HEK293 (cell line): Measurements from ENCODE around the gene TRPM7.
"Not testable (repeated sequence)": the region's sequence is repeated elsewhere in the genome, so short reads cannot be mapped to it uniquely, and the experiment has no call there.

Experiments
- CTCF ChIA-PET: fragments of 350-600 bp; formaldehyde crosslinking; extraction: SDS; loops from one replicate; lab custom pipeline; 2021; ENCODE audit warnings: antibody characterized with exemption; lab: Yijun Ruan, JAX
- POLR2A ChIA-PET: fragments of 300-600 bp; formaldehyde crosslinking; extraction: SDS; loops from one replicate; lab custom pipeline; 2020; ENCODE audit warnings: antibody characterized with exemption, inconsistent platforms; lab: Yijun Ruan, JAX
- H3K27ac ChIP-seq: fragments of 200-500 bp; sonication (Bioruptor generic); 2 replicates; pipeline ENCODE4 v1.5.1; 2014; ENCODE audit warnings: low read depth, low read length, control low read depth, inconsistent platforms; ENCODE audit errors: extremely low read depth
- H3K36me3 ChIP-seq, 2 experiments: fragments of 200-500 bp in 1 of 2; sonication (Bioruptor generic) in 1 of 2; 1 replicate in 1 of 2; 2 replicates in 1 of 2; pipeline ENCODE4 v1.5.1; 2014 to 2017; ENCODE audit warnings: inconsistent platforms in 2 of 2, low read length in 2 of 2; ENCODE audit not compliant: control insufficient read depth in 2 of 2, insufficient read depth in 1 of 2
- H3K4me1 ChIP-seq: fragments of 200-500 bp; sonication (Bioruptor generic); 2 replicates; pipeline ENCODE4 v1.5.1; 2014; ENCODE audit warnings: mild to moderate bottlenecking, low read length, inconsistent platforms; ENCODE audit not compliant: control insufficient read depth, insufficient read depth
- H3K4me3 ChIP-seq: 2 replicates; pipeline ENCODE4 v1.5.1; 2011; ENCODE audit warnings: low read depth, mild to moderate bottlenecking, control low read depth, low read length, moderate library complexity
- H3K9me3 ChIP-seq: fragments of 200-500 bp; sonication (Bioruptor generic); 2 replicates; pipeline ENCODE4 v1.5.1; 2014; ENCODE audit warnings: low read depth, low read length, inconsistent platforms; ENCODE audit not compliant: control insufficient read depth, insufficient read depth
- HOXA7 ChIP-seq: sonication (generic); formaldehyde crosslinking; IDR thresholded peaks from 2 replicates; pipeline ENCODE4 v1.8.1; 2022; ENCODE audit warnings: missing genetic modification reagents, borderline replicate concordance
- RBAK ChIP-seq: fragments of 450-650 bp; formaldehyde crosslinking; IDR thresholded peaks from 2 replicates; pipeline ENCODE4 v1.5.1; 2016; ENCODE audit warnings: missing biosample characterization, missing genetic modification characterization
- SCRT2 ChIP-seq: fragments of 450-650 bp; formaldehyde crosslinking; IDR thresholded peaks from 2 replicates; pipeline ENCODE4 v1.5.1; 2016; ENCODE audit warnings: missing biosample characterization, missing genetic modification characterization
- SETDB1 ChIP-seq: IDR thresholded peaks from one replicate; pipeline ENCODE4 v1.6.1; 2017; ENCODE audit warnings: mild to moderate bottlenecking, low read length, moderate library complexity, mixed read lengths; ENCODE audit not compliant: insufficient read length
- ZIC2 ChIP-seq: fragments of 450-650 bp; formaldehyde crosslinking; IDR thresholded peaks from 2 replicates; pipeline ENCODE4 v1.5.1; 2016; ENCODE audit warnings: missing biosample characterization, missing genetic modification characterization
- ZNF175 ChIP-seq: fragments of 450-650 bp; formaldehyde crosslinking; IDR thresholded peaks from 2 replicates; pipeline ENCODE4 v1.5.1; 2016; ENCODE audit warnings: missing biosample characterization, missing genetic modification characterization
- ZNF223 ChIP-seq: fragments of 450-650 bp; formaldehyde crosslinking; IDR thresholded peaks from 2 replicates; pipeline ENCODE4 v1.5.1; 2016; ENCODE audit warnings: missing biosample characterization, missing genetic modification characterization
- ZNF266 ChIP-seq: fragments of 450-650 bp; formaldehyde crosslinking; IDR thresholded peaks from 2 replicates; pipeline ENCODE4 v1.5.1; 2016; ENCODE audit warnings: missing biosample characterization, missing genetic modification characterization, low read depth
- ZNF501 ChIP-seq: fragments of 450-650 bp; formaldehyde crosslinking; IDR thresholded peaks from 2 replicates; pipeline ENCODE4 v1.5.1; 2016; ENCODE audit warnings: missing biosample characterization, missing genetic modification characterization
- ZNF843 ChIP-seq: fragments of 450-650 bp; formaldehyde crosslinking; IDR thresholded peaks from 2 replicates; pipeline ENCODE4 v1.5.1; 2016; ENCODE audit warnings: missing biosample characterization, missing genetic modification characterization
- TF ChIP-seq, protein P1 (sequence below): fragments of 450-650 bp; formaldehyde crosslinking; IDR thresholded peaks from 2 replicates; pipeline ENCODE4 v1.5.1; 2016; ENCODE audit warnings: missing biosample characterization, missing genetic modification characterization
- TF ChIP-seq, protein P2 (sequence below): fragments of 450-650 bp; formaldehyde crosslinking; IDR thresholded peaks from 2 replicates; pipeline ENCODE4 v1.5.1; 2016; ENCODE audit warnings: missing biosample characterization, missing genetic modification characterization
- TF ChIP-seq, protein P3 (sequence below): fragments of 450-650 bp; formaldehyde crosslinking; IDR thresholded peaks from 2 replicates; pipeline ENCODE4 v1.5.1; 2016; ENCODE audit warnings: missing biosample characterization, missing genetic modification characterization
- TF ChIP-seq, protein P4 (sequence below): fragments of 450-650 bp; formaldehyde crosslinking; IDR thresholded peaks from 2 replicates; pipeline ENCODE4 v1.5.1; 2016; ENCODE audit warnings: missing biosample characterization, missing genetic modification characterization
- TF ChIP-seq, protein P5 (sequence below): fragments of 450-650 bp; formaldehyde crosslinking; IDR thresholded peaks from 2 replicates; pipeline ENCODE4 v1.5.1; 2016; ENCODE audit warnings: missing biosample characterization, missing genetic modification characterization
- TF ChIP-seq, protein P6 (sequence below): fragments of 450-650 bp; formaldehyde crosslinking; IDR thresholded peaks from 2 replicates; pipeline ENCODE4 v1.5.1; 2016; ENCODE audit warnings: missing biosample characterization, missing genetic modification characterization, borderline replicate concordance

TRPM7 gene

DNA sequence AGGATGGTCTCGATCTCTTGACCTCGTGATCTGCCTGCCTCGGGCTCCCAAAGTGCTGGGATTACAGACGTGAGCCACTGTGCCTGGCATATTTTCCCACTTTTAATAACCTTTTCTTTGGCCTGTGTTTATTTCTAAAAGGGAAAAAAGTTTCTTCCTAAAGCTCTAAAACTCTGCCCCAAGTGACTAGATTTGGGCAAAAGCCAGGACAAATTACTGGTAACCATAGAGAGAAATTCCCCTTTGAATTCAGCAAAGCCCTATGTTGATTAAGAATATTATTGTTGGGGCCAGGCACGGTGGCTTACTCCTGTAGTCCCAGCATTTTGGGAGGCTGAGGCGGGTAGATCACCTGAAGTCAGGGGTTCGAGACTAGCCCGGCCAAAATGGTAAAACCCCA, 11.5 kb upstream of the TRPM7 start (continued):
- TF ChIP-seq, protein P1, sequence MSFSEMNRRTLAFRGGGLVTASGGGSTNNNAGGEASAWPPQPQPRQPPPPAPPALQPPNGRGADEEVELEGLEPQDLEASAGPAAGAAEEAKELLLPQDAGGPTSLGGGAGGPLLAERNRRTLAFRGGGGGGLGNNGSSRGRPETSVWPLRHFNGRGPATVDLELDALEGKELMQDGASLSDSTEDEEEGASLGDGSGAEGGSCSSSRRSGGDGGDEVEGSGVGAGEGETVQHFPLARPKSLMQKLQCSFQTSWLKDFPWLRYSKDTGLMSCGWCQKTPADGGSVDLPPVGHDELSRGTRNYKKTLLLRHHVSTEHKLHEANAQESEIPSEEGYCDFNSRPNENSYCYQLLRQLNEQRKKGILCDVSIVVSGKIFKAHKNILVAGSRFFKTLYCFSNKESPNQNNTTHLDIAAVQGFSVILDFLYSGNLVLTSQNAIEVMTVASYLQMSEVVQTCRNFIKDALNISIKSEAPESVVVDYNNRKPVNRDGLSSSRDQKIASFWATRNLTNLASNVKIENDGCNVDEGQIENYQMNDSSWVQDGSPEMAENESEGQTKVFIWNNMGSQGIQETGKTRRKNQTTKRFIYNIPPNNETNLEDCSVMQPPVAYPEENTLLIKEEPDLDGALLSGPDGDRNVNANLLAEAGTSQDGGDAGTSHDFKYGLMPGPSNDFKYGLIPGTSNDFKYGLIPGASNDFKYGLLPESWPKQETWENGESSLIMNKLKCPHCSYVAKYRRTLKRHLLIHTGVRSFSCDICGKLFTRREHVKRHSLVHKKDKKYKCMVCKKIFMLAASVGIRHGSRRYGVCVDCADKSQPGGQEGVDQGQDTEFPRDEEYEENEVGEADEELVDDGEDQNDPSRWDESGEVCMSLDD (tag by site-specific recombination), result no peak
- TF ChIP-seq ZNF501 (tag by site-specific recombination) (no peak), SCRT2 (tag by site-specific recombination) (no peak), ZIC2 (tag by site-specific recombination) (no peak), SETDB1 (no peak), ZNF843 (tag by site-specific recombination) (no peak), HOXA7 (CRISPR knock-in tag) (no peak)
- TF ChIP-seq, protein P2, sequence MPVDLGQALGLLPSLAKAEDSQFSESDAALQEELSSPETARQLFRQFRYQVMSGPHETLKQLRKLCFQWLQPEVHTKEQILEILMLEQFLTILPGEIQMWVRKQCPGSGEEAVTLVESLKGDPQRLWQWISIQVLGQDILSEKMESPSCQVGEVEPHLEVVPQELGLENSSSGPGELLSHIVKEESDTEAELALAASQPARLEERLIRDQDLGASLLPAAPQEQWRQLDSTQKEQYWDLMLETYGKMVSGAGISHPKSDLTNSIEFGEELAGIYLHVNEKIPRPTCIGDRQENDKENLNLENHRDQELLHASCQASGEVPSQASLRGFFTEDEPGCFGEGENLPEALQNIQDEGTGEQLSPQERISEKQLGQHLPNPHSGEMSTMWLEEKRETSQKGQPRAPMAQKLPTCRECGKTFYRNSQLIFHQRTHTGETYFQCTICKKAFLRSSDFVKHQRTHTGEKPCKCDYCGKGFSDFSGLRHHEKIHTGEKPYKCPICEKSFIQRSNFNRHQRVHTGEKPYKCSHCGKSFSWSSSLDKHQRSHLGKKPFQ (tag by site-specific recombination), result no peak
- TF ChIP-seq, protein P3, sequence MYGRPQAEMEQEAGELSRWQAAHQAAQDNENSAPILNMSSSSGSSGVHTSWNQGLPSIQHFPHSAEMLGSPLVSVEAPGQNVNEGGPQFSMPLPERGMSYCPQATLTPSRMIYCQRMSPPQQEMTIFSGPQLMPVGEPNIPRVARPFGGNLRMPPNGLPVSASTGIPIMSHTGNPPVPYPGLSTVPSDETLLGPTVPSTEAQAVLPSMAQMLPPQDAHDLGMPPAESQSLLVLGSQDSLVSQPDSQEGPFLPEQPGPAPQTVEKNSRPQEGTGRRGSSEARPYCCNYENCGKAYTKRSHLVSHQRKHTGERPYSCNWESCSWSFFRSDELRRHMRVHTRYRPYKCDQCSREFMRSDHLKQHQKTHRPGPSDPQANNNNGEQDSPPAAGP (tag by site-specific recombination), result no peak

DNA sequence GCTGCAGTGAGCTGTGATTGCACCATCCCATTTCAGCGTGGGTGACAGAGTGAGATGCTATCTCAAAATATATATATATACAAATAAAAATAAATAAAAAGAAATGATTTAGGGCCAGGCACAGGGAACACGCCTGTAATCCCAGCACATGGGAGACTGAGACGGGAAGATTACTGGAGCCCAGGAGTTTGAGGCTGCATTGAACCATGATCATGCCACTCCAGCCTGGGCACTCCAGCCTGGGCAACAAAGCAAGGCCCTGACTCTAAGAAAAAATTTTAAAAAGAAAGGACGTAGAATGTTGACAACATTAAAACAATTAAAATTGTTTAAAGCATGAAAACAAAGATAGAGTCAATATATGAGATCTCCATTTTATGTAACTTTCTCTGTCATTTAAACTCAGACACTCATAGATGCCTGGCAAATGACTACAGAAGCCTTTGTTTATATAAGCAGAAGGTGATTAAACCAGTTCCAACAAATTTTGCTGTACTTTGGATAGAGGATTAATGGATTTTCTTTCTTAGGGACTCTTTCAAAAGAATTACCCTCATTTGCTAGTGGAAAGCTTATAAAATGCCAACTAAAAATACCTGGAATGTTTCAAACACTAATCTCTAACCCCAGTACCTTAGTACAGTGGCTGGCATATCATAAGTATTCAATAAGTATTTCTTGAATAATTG, 10.7 kb upstream of the TRPM7 start:
- Histone ChIP-seq H3K9me3 (no peaks in the 10 kb centered on the region), H3K27ac (no peak overlapping the region), H3K4me3 (no peak overlapping the region), H3K36me3 (no peaks in the 10 kb centered on the region), H3K4me1 (no peaks in the 10 kb centered on the region)
- ChIA-PET POLR2A (no interaction called here), CTCF (no interaction called here)
- TF ChIP-seq RBAK (tag by site-specific recombination) (no peak), ZNF223 (no peak), ZNF266 (tag by site-specific recombination) (no peak), ZNF175 (tag by site-specific recombination) (no peak)
- TF ChIP-seq, protein P4, sequence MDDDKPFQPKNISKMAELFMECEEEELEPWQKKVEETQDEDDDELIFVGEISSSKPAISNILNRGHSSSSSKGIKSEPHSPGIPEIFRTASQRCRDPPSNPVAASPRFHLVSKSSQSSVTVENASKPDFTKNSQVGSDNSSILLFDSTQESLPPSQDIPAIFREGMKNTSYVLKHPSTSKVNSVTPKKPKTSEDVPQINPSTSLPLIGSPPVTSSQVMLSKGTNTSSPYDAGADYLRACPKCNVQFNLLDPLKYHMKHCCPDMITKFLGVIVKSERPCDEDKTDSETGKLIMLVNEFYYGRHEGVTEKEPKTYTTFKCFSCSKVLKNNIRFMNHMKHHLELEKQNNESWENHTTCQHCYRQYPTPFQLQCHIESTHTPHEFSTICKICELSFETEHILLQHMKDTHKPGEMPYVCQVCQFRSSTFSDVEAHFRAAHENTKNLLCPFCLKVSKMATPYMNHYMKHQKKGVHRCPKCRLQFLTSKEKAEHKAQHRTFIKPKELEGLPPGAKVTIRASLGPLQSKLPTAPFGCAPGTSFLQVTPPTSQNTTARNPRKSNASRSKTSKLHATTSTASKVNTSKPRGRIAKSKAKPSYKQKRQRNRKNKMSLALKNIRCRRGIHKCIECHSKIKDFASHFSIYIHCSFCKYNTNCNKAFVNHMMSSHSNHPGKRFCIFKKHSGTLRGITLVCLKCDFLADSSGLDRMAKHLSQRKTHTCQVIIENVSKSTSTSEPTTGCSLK, result no peak
- TF ChIP-seq, protein P5, sequence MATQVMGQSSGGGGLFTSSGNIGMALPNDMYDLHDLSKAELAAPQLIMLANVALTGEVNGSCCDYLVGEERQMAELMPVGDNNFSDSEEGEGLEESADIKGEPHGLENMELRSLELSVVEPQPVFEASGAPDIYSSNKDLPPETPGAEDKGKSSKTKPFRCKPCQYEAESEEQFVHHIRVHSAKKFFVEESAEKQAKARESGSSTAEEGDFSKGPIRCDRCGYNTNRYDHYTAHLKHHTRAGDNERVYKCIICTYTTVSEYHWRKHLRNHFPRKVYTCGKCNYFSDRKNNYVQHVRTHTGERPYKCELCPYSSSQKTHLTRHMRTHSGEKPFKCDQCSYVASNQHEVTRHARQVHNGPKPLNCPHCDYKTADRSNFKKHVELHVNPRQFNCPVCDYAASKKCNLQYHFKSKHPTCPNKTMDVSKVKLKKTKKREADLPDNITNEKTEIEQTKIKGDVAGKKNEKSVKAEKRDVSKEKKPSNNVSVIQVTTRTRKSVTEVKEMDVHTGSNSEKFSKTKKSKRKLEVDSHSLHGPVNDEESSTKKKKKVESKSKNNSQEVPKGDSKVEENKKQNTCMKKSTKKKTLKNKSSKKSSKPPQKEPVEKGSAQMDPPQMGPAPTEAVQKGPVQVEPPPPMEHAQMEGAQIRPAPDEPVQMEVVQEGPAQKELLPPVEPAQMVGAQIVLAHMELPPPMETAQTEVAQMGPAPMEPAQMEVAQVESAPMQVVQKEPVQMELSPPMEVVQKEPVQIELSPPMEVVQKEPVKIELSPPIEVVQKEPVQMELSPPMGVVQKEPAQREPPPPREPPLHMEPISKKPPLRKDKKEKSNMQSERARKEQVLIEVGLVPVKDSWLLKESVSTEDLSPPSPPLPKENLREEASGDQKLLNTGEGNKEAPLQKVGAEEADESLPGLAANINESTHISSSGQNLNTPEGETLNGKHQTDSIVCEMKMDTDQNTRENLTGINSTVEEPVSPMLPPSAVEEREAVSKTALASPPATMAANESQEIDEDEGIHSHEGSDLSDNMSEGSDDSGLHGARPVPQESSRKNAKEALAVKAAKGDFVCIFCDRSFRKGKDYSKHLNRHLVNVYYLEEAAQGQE (tag by site-specific recombination), result no peak
- TF ChIP-seq, protein P6, sequence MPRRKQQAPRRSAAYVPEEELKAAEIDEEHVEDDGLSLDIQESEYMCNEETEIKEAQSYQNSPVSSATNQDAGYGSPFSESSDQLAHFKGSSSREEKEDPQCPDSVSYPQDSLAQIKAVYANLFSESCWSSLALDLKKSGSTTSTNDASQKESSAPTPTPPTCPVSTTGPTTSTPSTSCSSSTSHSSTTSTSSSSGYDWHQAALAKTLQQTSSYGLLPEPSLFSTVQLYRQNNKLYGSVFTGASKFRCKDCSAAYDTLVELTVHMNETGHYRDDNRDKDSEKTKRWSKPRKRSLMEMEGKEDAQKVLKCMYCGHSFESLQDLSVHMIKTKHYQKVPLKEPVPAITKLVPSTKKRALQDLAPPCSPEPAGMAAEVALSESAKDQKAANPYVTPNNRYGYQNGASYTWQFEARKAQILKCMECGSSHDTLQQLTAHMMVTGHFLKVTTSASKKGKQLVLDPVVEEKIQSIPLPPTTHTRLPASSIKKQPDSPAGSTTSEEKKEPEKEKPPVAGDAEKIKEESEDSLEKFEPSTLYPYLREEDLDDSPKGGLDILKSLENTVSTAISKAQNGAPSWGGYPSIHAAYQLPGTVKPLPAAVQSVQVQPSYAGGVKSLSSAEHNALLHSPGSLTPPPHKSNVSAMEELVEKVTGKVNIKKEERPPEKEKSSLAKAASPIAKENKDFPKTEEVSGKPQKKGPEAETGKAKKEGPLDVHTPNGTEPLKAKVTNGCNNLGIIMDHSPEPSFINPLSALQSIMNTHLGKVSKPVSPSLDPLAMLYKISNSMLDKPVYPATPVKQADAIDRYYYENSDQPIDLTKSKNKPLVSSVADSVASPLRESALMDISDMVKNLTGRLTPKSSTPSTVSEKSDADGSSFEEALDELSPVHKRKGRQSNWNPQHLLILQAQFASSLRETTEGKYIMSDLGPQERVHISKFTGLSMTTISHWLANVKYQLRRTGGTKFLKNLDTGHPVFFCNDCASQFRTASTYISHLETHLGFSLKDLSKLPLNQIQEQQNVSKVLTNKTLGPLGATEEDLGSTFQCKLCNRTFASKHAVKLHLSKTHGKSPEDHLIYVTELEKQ (tag by site-specific recombination), result no peak

DNA sequence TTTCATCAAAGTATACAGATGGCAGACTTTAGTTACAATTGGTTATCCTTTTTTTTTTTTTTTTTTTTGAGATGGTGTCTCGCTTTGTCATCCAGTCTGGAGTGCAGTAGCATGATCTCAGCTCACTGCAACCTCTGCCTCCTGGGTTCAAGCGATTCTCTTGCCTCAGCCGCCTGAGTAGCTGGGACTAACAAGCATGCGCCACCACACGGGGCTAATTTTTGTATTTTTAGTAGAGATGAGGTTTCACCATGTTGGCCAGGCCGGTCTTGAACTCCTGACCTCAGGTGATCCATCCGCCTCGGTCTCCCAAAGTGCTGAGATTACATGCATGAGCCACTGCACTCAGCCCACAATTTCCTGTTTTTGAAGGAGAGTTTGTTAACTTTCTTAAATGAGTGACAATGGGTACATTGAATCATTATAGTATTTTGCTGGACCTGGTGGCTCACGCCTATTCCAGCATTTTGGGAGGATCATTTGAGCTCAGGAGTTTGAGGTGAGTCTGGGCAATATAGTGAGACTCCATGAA, 8.1 kb upstream of the TRPM7 start:
- H3K4me3 ChIP-seq, H3K9me3 ChIP-seq, POLR2A ChIA-PET, H3K36me3 ChIP-seq, H3K4me1 ChIP-seq, H3K27ac ChIP-seq: not testable (repeated sequence)
- CTCF ChIA-PET, result interaction anchor here (0.7 kb wide), 1 partner anchor 804 kb away, joined by 3 read pairs; no protein-coding TSS in a partner anchor
